Measurements from ENCODE around the gene ATOX1. TPM values are rescaled to one million over a fixed set of nuclear protein-coding genes. Genes with fewer than 3 reads are reported as not detected.
A peak's percentile ranks its signal among the peaks of the same experiment; 100 is the strongest.

Gene ATOX1
- total RNA-seq, 1 experiment from 2014 or later, result 202 TPM

- Histone ChIP-seq H3K27me3 (ENCODE audit: control insufficient read depth, insufficient read depth, low read length) (no peaks in the 10 kb centered on the region), H3K4me1 (ENCODE audit: control insufficient read depth, insufficient read depth, low read length) (peaks cover 41% of the 10 kb centered on the region), H3K27ac (ENCODE audit: low read length) (no peak overlapping the region), H3K9me3 (ENCODE audit: control insufficient read depth, insufficient read depth, low read depth, low read length) (no peaks in the 10 kb centered on the region), H3K4me3 (ENCODE audit: low read depth in 2 of 2, low read length in 2 of 2) (no peak overlapping the region), H3K36me3 (ENCODE audit: control insufficient read depth, insufficient read depth, low read length) (peaks cover 9% of the 10 kb centered on the region; the same call in 1 of the 2 replicates)
- POLR2A ChIA-PET, result no interaction called here
- intact Hi-C loops (cut with micrococcal nuclease; ENCODE audit: unreplicated experiment), result no loop called here
- CTCF ChIA-PET, result no interaction called here
- BruUV-seq (replicated peaks), result no TSS peak
- ATAC-seq (no peak), DNase-seq (ENCODE audit: low read depth, low spot score) (no peak)
- no peak for TF ChIP-seq CTCF (IDR thresholded peaks at IDR 0.05)
- no peak for TF ChIP-seq POLR2AphosphoS5 (IDR thresholded peaks at IDR 0.05; ENCODE audit: low read depth, low read length)
- no peak for TF ChIP-seq SIN3A (IDR thresholded peaks at IDR 0.05; ENCODE audit: borderline replicate concordance, insufficient read depth, low read depth, low read length)
- TF ChIP-seq TCF7L2 (IDR thresholded peaks at IDR 0.05; ENCODE audit: low read depth, low read length), result no peak
- no peak for TF ChIP-seq REST (IDR thresholded peaks at IDR 0.05; ENCODE audit: insufficient read depth in 1 of 2, low read depth in 2 of 2, low read length in 1 of 2)
- in situ Hi-C loops (cut with HindIII; ENCODE audit: low pct_unique_long_range_greater_than_20kb, low sequenced_read_pairs), result no loop called here
These were observed 21.2 kb upstream of the ATOX1 start for GRCh38 chr5:151779531-151780125.

GRCh38 chr5:151775025-151775606 is 16.7 kb upstream of the ATOX1 start:
- Histone ChIP-seq H3K4me3 (ENCODE audit: low read depth in 2 of 2, low read length in 2 of 2) (peak overlapping the region; percentile 6 to 12; a peak in 1 of 4 replicates), H3K36me3 (ENCODE audit: control insufficient read depth, insufficient read depth, low read length) (peaks cover 11% of the 10 kb centered on the region), H3K4me1 (ENCODE audit: control insufficient read depth, insufficient read depth, low read length) (peaks cover 33% of the 10 kb centered on the region), H3K9me3 (ENCODE audit: control insufficient read depth, insufficient read depth, low read depth, low read length) (no peaks in the 10 kb centered on the region), H3K27ac (ENCODE audit: low read length) (no peak overlapping the region), H3K27me3 (ENCODE audit: control insufficient read depth, insufficient read depth, low read length) (no peaks in the 10 kb centered on the region)
- no peak for TF ChIP-seq CTCF (IDR thresholded peaks at IDR 0.05)
- no peak for TF ChIP-seq REST (IDR thresholded peaks at IDR 0.05; ENCODE audit: insufficient read depth in 1 of 2, low read depth in 2 of 2, low read length in 1 of 2)
- ChIA-PET POLR2A (no interaction called here), CTCF (no interaction called here)
- no peak for DNase-seq (ENCODE audit: low read depth, low spot score)
- intact Hi-C loops (cut with micrococcal nuclease; ENCODE audit: unreplicated experiment) (no loop called here), in situ Hi-C loops (cut with HindIII; ENCODE audit: low pct_unique_long_range_greater_than_20kb, low sequenced_read_pairs) (no loop called here)
- ATAC-seq, result no peak
- no TSS peak for BruUV-seq (replicated peaks)
